GM12891 (cell line): Measurements from ENCODE around the gene USH2A.

Experiments used
- PAX5 ChIP-seq: IDR thresholded peaks from 2 replicates; pipeline ENCODE4 v1.6.1; 2011; ENCODE audit warnings: low read length, moderate library complexity, mild to moderate bottlenecking; ENCODE audit not compliant: insufficient read depth, severe bottlenecking
- POLR2A ChIP-seq: IDR thresholded peaks from 2 replicates; pipeline ENCODE4 v1.6.1; 2011; ENCODE audit warnings: low read depth, low read length, control low read depth
- POLR2AphosphoS5 ChIP-seq: IDR thresholded peaks from 2 replicates; pipeline ENCODE4 v1.6.1; 2011; ENCODE audit warnings: low read depth, low read length, control low read depth
- POU2F2 ChIP-seq: IDR thresholded peaks from 2 replicates; pipeline ENCODE4 v1.6.1; 2011; ENCODE audit warnings: low read depth, mild to moderate bottlenecking, control low read depth, low read length, moderate library complexity
- SPI1 ChIP-seq: IDR thresholded peaks from 2 replicates; pipeline ENCODE4 v1.6.1; 2011; ENCODE audit warnings: low read depth, low read length, control low read depth
- TAF1 ChIP-seq: IDR thresholded peaks from 2 replicates; pipeline ENCODE4 v1.6.1; 2011; ENCODE audit warnings: low read depth, low read length, control low read depth

DNA sequence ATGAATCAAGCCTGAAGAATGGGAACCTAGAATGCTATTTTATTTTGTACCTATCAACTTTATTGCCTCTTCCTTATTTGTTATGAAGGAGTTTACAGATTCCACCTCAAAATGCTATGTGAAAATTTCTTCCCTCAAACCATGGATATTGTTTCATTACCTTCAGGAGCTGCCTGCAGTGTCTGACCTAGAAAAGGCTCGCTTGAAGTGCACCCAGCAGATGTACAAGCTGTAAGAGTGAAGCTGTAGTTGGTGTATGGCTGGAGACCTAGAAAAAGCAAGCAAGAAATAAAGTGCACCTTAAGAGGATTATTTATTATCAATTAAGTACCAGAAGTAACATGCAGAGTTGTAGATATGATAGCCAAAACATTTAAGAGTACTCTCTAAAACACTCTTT, 656.7 kb downstream of the USH2A start:
- TF ChIP-seq SPI1 (no peak), POLR2A (no peak), POLR2AphosphoS5 (no peak), TAF1 (no peak), PAX5 (no peak), POU2F2 (no peak)
